ENCODE measurements around the gene TCF19.
A peak's percentile ranks its signal among the peaks of the same experiment; 100 is the strongest.

TCF19 gene, protein sequence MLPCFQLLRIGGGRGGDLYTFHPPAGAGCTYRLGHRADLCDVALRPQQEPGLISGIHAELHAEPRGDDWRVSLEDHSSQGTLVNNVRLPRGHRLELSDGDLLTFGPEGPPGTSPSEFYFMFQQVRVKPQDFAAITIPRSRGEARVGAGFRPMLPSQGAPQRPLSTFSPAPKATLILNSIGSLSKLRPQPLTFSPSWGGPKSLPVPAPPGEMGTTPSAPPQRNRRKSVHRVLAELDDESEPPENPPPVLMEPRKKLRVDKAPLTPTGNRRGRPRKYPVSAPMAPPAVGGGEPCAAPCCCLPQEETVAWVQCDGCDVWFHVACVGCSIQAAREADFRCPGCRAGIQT

GRCh38 chr6:31158140-31158862, at the start of gene TCF19:
Gene TCF19, plus strand, starts transcription at chr6:31158589. Its CDS starts 881 bp downstream, at chr6:31159470.
- DNase-seq: peak; percentile 99

GRCh38 chr6:31110825-31111582, 47.4 kb upstream of the TCF19 start:
- no peak for DNase-seq

DNA sequence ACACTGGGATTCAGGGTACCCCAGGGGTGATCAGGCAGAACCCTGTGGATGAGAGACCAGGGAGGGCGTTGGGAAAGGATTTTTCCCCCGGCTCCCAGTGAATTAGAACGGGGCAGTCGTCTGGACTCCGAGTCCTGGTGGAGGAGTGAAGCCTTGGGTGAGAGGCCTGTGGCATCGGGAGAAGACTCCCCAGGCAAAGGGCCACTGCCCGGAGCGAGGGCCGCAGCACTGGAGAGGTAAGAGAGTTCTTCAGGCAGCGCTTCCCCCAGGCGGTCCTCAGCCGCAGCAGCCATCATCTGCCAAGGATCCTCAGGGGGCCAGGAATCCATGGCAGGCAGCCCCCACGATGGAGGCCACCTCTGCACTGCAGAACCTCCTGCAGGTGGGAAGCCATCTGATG, 46.7 kb upstream of the TCF19 start:
- no peak for DNase-seq

DNA sequence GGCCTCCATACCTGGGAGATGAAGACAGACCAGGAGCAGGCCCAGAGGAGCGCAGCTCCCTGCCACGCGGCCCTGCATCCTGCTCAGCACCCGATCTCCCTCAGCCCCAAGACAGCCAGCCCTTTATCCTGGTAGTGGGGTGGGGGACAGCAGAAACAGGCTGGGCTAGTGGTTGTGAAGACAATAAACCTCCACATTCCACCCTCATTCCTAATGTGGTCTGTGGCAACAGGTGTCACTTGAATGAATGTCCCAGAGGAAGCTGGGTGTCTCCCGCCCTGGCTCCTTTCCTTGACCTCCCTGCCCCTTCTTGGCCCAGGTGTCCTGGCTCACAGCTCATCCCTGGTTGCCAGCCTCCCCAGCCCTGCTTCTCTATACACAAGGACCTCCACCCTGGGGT, 45.9 kb upstream of the TCF19 start, which contains the start of gene C6orf15:
TSS of gene C6orf15 (minus strand) at position 98 of the 400 bp plus-strand sequence. CDS start at position 78, 20 bp downstream.
- no peak for DNase-seq

DNA sequence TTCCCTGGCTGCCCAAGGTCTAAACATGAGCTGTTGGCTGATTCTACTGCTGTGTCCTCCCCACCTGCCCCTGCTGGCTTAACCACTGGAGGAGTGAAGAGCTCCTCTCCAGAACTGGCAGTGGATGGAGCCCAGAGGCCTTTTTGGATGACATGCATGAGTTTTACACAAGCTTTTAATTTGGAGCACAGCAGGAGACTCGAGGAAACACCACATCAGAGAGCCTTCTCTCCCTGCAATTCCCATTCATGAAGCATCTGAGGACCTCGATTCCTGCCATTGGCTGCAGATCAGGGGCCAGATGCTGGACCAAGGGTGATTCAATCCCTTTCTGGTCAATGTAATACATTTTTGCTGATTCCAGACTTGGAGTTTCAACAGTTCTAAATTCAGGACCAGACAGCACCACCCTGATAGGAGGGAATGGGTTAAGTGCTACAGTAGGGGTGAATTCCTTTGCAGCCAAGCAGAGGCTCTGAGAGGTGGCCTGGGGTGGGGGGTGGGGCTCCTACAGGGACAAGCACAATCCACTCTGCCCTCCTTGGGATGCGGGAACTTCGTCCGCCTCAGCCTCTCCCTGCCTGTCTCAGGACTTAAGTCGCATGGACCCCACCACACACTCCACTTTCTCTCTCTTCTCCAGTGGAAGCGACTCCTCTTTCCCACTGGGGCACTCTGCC, 44.4 kb upstream of the TCF19 start:
- DNase-seq: no peak

DNA sequence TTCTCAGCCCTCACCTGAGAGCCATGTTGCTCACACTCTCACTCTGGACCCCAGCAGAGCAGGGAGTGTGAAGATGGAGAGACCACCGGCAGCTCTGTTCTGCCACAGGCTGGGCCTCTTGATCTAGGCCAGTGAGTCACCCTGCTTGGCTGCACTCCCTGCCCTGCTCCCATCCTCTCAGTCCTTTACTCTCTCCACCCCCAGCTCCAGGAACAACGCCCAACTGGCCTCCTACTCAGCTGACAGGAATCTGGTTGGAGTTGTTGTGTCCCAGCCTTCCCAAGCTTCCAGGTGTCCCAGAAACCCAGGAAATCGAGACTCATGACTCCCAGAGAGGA, 43.9 kb upstream of the TCF19 start, which contains the start of gene PSORS1C1:
TSS of gene PSORS1C1 (plus strand) at position 260 of the 338 bp plus-strand sequence. CDS start 14,833 bp downstream, outside the sequence.
- DNase-seq: no peak

DNA sequence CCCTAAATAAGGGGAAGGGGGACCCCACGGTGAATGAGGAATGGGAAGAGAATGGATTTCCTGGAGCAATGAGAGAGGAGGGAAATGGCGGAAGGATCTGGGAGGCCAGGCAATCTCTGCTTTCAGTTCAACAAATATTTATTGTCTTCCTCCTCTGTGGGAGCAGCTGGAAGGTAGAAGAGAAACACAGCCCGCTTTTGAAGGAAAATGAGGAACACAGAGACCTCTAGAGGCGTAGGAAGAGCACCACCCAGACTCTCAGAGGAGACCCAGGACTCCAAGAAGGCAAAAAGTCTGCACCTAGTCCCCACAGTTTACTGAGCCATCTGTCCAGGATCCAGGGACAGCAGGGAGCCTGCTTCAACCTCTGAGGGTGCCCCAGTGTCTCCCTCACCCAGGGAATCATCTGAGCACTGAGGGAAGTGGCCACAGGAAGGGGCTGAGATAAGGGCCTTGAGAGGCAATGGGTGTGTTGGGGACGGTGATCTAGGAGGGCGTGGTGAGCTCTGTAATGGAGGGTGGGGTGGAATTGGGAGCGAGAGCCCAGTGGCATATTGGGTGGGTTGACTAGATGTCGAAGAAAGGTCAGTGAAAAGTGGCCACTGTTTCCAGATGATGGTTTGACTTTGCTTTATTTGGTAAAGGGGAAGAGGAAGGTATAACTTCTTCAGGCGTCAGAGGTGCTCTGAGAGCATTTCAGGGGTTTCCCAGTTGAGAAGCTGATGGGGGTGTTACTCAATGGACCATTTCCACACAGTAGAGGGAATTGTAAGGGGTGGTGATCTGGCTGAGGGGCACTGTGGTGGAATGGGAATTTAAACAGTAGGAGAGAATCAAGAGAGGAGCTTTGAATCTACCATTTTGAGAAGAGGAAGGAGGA, 43.2 kb upstream of the TCF19 start:
- no peak for DNase-seq

DNA sequence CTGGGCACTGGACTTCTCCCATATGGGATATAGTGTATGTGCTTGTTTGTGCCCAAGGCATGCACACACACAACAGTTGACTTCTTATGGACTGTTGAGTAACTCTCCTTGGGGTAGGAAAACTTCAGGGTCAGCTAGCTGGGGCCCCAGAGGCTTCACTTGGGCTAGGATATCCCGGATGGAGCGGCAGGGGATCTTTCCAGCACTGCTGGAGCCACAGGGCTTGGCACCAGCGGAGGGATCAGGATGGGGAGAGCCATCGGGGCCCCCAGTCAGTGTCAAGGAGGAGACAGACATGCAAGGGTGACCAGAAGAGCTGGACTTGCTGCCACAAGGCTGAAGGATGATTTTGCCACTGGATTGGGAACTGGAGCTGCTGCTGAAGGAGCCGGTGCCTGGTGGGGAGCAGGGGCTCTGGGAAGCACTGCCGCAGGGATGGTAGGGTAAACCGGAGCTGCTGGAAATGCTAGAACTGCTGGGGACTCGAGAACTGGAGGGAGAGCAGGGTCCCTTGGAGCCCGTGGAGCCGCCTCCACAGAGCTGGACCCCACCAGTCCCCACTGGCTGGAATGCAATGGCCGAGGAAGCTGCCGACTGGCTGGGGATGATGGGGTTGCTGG, 42.3 kb upstream of the TCF19 start:
- no peak for DNase-seq

DNA sequence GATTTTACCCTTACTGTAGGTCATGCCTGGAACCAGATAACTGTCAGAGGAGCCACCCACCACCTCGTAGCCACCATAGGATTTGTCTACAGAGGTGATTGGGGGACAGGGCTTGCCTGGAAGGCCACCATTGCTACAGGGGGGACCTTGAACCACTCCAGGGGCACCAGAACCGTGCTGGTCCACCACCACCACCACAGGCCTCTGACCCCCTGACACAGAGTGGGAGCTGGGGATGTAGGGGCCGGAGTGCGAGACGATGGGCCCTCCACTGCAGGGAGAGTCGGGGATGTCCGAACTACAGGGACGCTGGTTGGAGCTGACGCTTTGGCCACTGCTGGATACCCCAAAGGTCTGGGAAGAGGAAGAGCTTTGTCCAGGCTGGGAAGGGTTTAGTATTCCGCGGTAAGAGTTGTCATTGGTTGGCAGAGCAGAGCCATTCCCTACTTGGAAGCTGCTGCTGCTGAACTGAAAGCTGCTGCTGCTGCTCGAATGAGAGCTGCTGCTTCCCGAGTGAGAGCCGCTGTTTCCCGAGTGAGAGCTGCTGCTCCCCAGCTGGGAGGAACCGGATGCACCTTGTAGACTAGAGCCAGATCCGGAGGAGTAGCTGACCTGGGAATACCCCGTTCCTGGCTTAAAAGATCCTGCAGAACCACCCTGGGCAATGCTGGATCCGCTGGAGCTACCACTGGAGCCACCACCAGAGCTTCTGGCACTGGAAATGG, 41.6 kb upstream of the TCF19 start:
- no peak for DNase-seq

DNA sequence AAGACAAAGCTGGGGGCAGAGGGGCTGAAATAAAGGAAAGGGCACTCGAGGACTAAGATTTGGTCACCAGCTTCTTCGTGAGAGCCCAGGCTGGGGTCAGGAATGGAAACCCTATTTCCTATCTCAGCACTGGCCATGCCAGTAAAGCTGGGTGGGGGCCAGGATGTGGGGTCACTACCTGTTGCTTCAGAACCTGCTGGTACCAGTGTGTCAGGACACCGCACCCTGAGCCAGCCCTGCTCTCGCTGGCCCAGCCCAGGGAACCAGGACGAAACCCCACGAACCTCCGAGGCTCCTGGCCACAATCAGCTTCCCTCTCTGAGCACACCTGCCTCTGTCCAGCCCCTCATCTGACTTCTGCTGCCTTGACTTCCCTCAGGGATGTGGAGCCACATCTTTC, 40.2 kb upstream of the TCF19 start:
- DNase-seq: no peak

DNA sequence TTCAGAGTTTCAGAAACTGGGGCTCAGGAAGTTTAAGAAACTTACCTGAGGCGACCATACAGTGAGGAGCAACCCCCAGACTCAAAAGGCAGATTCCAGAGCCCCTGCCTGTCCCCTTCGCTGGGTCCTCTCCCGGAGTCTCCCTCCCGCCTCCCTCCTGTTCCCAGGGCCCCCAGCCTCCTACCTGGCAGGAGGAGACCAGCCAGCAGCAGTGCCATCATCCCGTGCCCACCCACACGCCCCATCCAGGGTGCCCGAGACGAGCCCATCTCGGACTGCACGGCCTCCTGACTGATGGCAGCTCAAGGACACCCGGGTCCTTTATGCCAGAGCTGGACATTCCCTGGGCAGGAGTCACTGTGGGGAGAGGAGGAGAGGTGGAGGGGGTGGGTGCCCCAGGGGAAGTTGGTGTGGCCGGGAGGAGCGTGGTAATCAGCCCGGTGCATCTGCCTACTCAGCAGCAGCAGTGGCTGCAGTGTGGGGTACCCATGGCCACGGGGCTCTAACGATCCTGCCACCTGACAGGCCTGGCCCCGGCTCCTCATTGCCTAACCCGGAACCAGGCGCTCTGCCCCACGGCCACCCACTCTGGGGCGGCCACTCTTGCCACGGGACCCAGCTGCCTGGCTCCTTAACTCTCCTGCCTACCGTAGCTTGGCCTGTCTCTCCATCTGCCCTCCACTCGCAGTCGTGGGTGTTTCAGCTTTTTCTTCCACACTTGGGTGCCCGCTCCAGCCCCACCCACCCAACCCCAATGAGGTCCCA, 38.1 kb upstream of the TCF19 start, which contains the start of gene CDSN:
TSS of gene CDSN (minus strand) at position 296 of the 765 bp plus-strand sequence. CDS start at position 269, 27 bp downstream.
- no peak for DNase-seq

- no peak for DNase-seq
Measured at GRCh38 chr6:31121131-31121790, 37.1 kb upstream of the TCF19 start.

GRCh38 chr6:31122791-31123706, 35.3 kb upstream of the TCF19 start:
- no peak for DNase-seq

- DNase-seq: no peak
Measured at GRCh38 chr6:31125162-31125561, 33.2 kb upstream of the TCF19 start.

DNA sequence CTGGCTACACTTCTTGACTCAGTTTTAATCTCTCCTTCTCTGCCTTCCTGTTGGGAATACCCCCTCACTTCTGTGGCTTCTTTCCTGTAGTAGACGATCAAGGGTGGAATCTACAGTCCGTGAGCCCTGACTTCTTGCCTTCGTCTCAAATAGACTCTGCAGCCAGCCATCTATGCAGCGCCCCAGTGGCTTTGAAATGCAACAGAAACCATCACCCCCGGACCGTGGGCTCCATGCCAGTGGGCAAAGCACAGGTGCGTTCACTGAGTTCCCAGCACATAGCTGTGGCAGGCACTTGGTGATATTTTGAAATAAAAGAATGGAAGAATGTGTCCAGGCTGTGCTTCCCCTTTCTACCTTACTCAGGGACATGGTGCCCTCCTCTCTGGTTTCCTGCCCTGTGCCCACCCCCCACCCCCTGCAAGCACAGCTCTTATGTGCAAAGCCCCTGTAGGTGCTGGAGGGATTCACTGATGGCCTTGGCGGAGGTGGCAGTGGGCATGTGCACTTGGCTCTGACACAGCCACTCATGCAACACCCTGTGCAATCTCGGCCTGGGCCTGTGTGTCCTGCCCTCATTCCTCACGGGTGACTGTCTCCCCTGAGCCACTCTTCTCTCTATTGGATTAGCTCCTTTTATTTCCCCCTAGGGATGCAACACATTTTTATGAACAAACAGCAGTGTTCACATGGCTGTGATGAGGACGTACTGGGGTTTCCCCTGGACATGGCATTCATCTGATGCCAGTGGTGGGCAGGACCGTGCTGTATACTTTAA, 32.6 kb upstream of the TCF19 start:
- DNase-seq: no peak

- DNase-seq: no peak
Measured at GRCh38 chr6:31126396-31127175, 31.8 kb upstream of the TCF19 start.

All from activated T-cell treated with anti-CD3 and anti-CD28 coated beads, Interleukin-2, amount 50 U/mL, for 1 hour (primary cell).